Fibroblast of skin of abdomen (primary cell): ENCODE data around the gene TMEM168. TPM values are rescaled to one million over a fixed set of nuclear protein-coding genes. Genes with fewer than 3 reads are reported as not detected.
"Not testable (repeated sequence)": the region's sequence is repeated elsewhere in the genome, so short reads cannot be mapped to it uniquely, and the experiment has no call there.

Experiments used
- DNase-seq: peaks from one replicate; pipeline ENCODE4 v3.0.0-alpha.2; 2013
- polyA plus RNA-seq, 2 experiments: library from polyadenylated mRNA; unstranded; fragments of 120-200 nt; gene quantifications; one replicate each; pipeline ENCODE4 v1.2.1, GENCODE V29; 2013; ENCODE audit not compliant: insufficient read length in 2 of 2

The TMEM168 gene
- polyA plus RNA-seq (2013, experiment 1 of 2; ENCODE audit: insufficient read length): 23.9 TPM
- polyA plus RNA-seq (2013, experiment 2 of 2; ENCODE audit: insufficient read length): 22.8 TPM

- DNase-seq: peak; percentile 82
Observed at GRCh38 chr7:112789817-112790585, at the start of gene TMEM168. Gene TMEM168, minus strand, starts transcription at chr7:112790393. Its CDS starts 5,568 bp downstream, at chr7:112784825.

- DNase-seq: not testable (repeated sequence)
Observed at GRCh38 chr7:112835928-112836327, 45.7 kb upstream of the TMEM168 start.

GRCh38 chr7:112833082-112833481 lies 42.9 kb upstream of the TMEM168 start:
- DNase-seq: no peak

GRCh38 chr7:112830769-112831168 lies 40.6 kb upstream of the TMEM168 start:
- DNase-seq: no peak

- no peak for DNase-seq
Observed at GRCh38 chr7:112828696-112829095, 38.5 kb upstream of the TMEM168 start.

GRCh38 chr7:112821345-112821744 lies 31.2 kb upstream of the TMEM168 start:
- DNase-seq: no peak

- no peak for DNase-seq
Observed at GRCh38 chr7:112819536-112819935, 29.3 kb upstream of the TMEM168 start.

GRCh38 chr7:112806156-112806555 lies 16.0 kb upstream of the TMEM168 start:
- DNase-seq: no peak

GRCh38 chr7:112802406-112802805 lies 12.2 kb upstream of the TMEM168 start:
- no peak for DNase-seq

GRCh38 chr7:112800486-112800885 lies 10.3 kb upstream of the TMEM168 start:
- no peak for DNase-seq

GRCh38 chr7:112799448-112800120 lies 9.4 kb upstream of the TMEM168 start:
- no peak for DNase-seq

GRCh38 chr7:112798274-112799159 lies 8.3 kb upstream of the TMEM168 start:
- DNase-seq: no peak

GRCh38 chr7:112796552-112796951 lies 6.4 kb upstream of the TMEM168 start:
- DNase-seq: not testable (repeated sequence)

- no peak for DNase-seq
Observed at GRCh38 chr7:112792441-112792840, 2.2 kb upstream of the TMEM168 start.

- no peak for DNase-seq
Observed at GRCh38 chr7:112791465-112792168, 1.4 kb upstream of the TMEM168 start.

GRCh38 chr7:112790586-112791003 lies 402 bp upstream of the TMEM168 start:
- no peak for DNase-seq

- no peak for DNase-seq
Observed at GRCh38 chr7:112789453-112789816, 758 bp downstream of the TMEM168 start.

- no peak for DNase-seq
Observed at GRCh38 chr7:112788778-112789343, 1.3 kb downstream of the TMEM168 start.

GRCh38 chr7:112784603-112785002 lies 5.6 kb downstream of the TMEM168 start:
- no peak for DNase-seq

GRCh38 chr7:112782498-112782897 lies 7.7 kb downstream of the TMEM168 start:
- DNase-seq: no peak

- DNase-seq: no peak
Observed at GRCh38 chr7:112781558-112781957, 8.6 kb downstream of the TMEM168 start.

GRCh38 chr7:112781110-112781509 lies 9.1 kb downstream of the TMEM168 start:
- no peak for DNase-seq
